Thyroid gland (tissue), 4 donors: ENCODE results near the gene C1orf115. TPM values are rescaled to one million over a fixed set of nuclear protein-coding genes. Genes with fewer than 3 reads are reported as not detected.

ENCODE experiments used
- DNase-seq, 2 donors: peaks; one replicate each; pipeline ENCODE4 v3.0.0-alpha.2; 2019
- H3K27ac ChIP-seq, 3 donors: fragments of 200-600 bp; sonication (generic); 1 replicate in 2 of 3; 2 replicates in 1 of 3; pipeline ENCODE4 v1.5.1; 2016 to 2019; ENCODE audit warnings: mild to moderate bottlenecking in 1 of 3, moderate library complexity in 1 of 3
- H3K27me3 ChIP-seq: fragments of 200-600 bp; sonication (generic); one replicate; pipeline ENCODE4 v1.5.1; 2019
- H3K36me3 ChIP-seq, 2 donors: fragments of 200-600 bp; sonication (generic); one replicate each; pipeline ENCODE4 v1.5.1; 2016 to 2019
- H3K4me1 ChIP-seq, 2 donors: fragments of 200-600 bp; sonication (generic); one replicate each; pipeline ENCODE4 v1.5.1; 2017 to 2019
- H3K4me3 ChIP-seq, 3 donors: fragments of 200-600 bp; sonication (generic); replicated peaks in 1 of 3; 1 replicate in 2 of 3; 2 replicates in 1 of 3; pipeline ENCODE4 v1.5.1; 2016; ENCODE audit warnings: mild to moderate bottlenecking in 1 of 3
- H3K9me3 ChIP-seq: fragments of 200-600 bp; sonication (generic); one replicate; pipeline ENCODE4 v1.5.1; 2017
- POLR2A ChIP-seq, 2 donors: fragments of 450-650 bp; IDR thresholded peaks; one replicate each; pipeline ENCODE4 v1.6.1; 2017; ENCODE audit warnings: antibody characterized with exemption in 2 of 2, mild to moderate bottlenecking in 2 of 2, moderate library complexity in 1 of 2
- WGBS, 2 donors: methylation state at CpG; one replicate each; pipeline ENCODE4 v1.1.5; 2017; 5-methylcytosine and 5-hydroxymethylcytosine counted together
- intact Hi-C: fragments of 100-400 bp; cut with DNase I; formaldehyde crosslinking; loops from one replicate; pipeline ENCODE4 v1.15.1; 2023
- total RNA-seq, 4 donors: library from RNA; depleted of rRNA; stranded (reverse); fragments of >200 nt; gene quantifications; one replicate each; pipeline ENCODE4 v1.2.3, GENCODE V29; 2016
- TF ChIP-seq, protein P1 (sequence below), 6 experiments: fragments of 200-600 bp in 3 of 6; fragments of 450-650 bp in 3 of 6; sonication (generic) in 3 of 6; IDR thresholded peaks; one replicate each; pipeline ENCODE4 v1.5.1; 2016 to 2019; ENCODE audit warnings: antibody characterized with exemption in 6 of 6, mild to moderate bottlenecking in 2 of 6, inconsistent platforms in 1 of 6, moderate library complexity in 1 of 6

C1orf115 gene
- total RNA-seq, 4 donors from 2014 or later: 24.3 to 41.4 (median 31.1) TPM

DNA sequence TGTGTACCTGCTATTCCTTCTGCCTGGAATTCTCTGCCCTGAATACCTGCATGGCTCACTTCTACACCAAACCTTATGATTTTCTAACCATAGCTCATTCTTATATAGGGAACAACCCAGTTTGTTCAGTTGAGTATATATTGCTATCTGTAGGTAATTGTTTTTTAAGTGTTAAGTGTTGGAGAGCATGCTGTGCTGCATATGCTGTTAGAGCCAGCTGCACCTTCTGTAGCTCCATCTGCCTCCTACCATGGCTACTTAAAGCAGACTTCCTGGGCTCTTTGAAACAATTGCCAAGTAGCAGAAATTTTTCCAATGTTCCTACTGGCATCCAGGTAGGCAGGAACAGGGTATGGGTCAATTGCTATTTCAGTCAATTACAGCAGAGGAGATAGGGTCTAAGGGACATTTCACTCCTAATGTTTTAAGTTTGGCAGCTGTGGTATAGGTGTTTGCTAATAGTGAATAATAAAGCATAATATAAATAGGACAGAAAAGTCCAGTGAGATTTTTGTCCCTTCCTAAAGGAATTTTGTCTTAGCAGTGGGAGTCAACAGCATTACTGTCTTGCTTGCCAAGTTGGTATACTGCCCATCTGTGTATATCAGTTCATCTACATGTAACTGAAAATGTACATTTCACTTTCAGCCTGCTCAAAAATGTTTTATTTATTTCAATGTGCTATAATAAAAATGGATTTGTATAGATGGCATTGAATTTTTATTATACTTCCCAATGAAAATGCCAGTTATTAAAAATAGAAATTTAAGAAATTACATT is 34.0 kb upstream of the C1orf115 start:
- no peak overlapping the region for H3K4me3 ChIP-seq
- DNase-seq: no peak
- H3K9me3 ChIP-seq: no peaks in the 10 kb centered on the region
- H3K4me1 ChIP-seq: no peaks in the 10 kb centered on the region
- peaks cover 0 to 10% of the 10 kb centered on the region in 2 donors for H3K36me3 ChIP-seq
- H3K27ac ChIP-seq: no peak overlapping the region
- TF ChIP-seq, protein P1, sequence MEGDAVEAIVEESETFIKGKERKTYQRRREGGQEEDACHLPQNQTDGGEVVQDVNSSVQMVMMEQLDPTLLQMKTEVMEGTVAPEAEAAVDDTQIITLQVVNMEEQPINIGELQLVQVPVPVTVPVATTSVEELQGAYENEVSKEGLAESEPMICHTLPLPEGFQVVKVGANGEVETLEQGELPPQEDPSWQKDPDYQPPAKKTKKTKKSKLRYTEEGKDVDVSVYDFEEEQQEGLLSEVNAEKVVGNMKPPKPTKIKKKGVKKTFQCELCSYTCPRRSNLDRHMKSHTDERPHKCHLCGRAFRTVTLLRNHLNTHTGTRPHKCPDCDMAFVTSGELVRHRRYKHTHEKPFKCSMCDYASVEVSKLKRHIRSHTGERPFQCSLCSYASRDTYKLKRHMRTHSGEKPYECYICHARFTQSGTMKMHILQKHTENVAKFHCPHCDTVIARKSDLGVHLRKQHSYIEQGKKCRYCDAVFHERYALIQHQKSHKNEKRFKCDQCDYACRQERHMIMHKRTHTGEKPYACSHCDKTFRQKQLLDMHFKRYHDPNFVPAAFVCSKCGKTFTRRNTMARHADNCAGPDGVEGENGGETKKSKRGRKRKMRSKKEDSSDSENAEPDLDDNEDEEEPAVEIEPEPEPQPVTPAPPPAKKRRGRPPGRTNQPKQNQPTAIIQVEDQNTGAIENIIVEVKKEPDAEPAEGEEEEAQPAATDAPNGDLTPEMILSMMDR (IDR thresholded peaks at IDR 0.05): no peak
- TF ChIP-seq POLR2A (IDR thresholded peaks at IDR 0.05): no peak
- no peaks in the 10 kb centered on the region for H3K27me3 ChIP-seq
- intact Hi-C loops: no loop called here

- intact Hi-C loops: no loop called here
- Histone ChIP-seq H3K4me1 (no peaks in the 10 kb centered on the region), H3K27ac (no peak overlapping the region), H3K9me3 (no peaks in the 10 kb centered on the region), H3K36me3 (no peaks in the 10 kb centered on the region), H3K27me3 (no peaks in the 10 kb centered on the region), H3K4me3 (no peak overlapping the region)
- TF ChIP-seq, protein P1 (IDR thresholded peaks at IDR 0.05): no peak
- TF ChIP-seq POLR2A (IDR thresholded peaks at IDR 0.05): no peak
- WGBS, 2 donors: 83 to 87% methylated on average over 3 of the region's 3 CpGs
- no peak for DNase-seq
These were observed 23.8 kb upstream of the C1orf115 start for GRCh38 chr1:220666349-220666748.

DNA sequence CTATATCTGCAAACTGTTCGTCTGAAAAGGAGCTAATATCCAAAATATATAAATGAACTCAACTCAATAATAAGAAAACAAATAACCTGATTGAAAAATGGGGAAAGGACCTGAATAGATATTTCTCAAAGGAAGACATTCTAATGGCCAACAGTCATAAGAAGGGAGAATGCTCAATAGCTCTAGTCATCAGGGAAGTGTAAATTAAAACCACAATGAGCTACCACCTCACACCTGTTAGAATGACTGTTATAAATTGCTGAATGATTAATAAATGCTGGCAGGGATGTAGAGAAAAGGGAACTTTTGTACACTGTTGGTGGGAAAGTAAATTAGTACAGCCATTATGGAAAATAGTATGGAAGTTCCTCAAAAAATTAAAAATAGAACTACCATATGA is 21.2 kb upstream of the C1orf115 start:
- no peak for DNase-seq
- Histone ChIP-seq H3K27me3 (no peaks in the 10 kb centered on the region), H3K4me3 (no peak overlapping the region), H3K9me3 (no peaks in the 10 kb centered on the region), H3K36me3 (no peaks in the 10 kb centered on the region), H3K27ac (no peak overlapping the region), H3K4me1 (no peaks in the 10 kb centered on the region)
- WGBS, 2 donors: 81 to 90% methylated on average over 1 of the region's 1 CpG
- TF ChIP-seq POLR2A (IDR thresholded peaks at IDR 0.05): no peak
- TF ChIP-seq, protein P1 (IDR thresholded peaks at IDR 0.05): no peak
- intact Hi-C loops: no loop called here

- Histone ChIP-seq H3K9me3 (no peaks in the 10 kb centered on the region), H3K4me1 (no peaks in the 10 kb centered on the region), H3K4me3 (no peak overlapping the region), H3K27ac (no peak overlapping the region), H3K27me3 (no peaks in the 10 kb centered on the region), H3K36me3 (no peaks in the 10 kb centered on the region)
- DNase-seq: no peak
- intact Hi-C loops: no loop called here
- TF ChIP-seq POLR2A (IDR thresholded peaks at IDR 0.05): no peak
- TF ChIP-seq, protein P1 (IDR thresholded peaks at IDR 0.05): no peak
These were observed 19.8 kb upstream of the C1orf115 start for GRCh38 chr1:220670365-220670764.

DNA sequence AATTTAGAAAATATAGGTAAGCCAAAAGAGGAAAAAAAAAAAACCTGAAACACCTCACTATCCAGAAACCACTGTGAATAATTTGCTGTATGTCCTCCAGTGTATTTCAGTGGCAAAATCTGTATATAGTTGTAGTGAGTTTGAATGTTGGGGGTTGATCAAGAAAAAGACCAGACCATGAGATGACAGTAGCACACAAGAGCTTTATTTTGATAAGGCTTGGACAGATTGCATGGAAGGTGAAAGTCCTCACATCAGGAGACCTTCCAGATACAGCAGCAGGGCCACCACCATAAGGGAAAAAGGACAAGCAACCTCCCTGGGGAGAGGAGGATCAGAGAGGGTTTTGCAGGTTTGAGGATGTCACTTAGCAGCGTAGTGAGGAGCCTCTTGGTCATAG is 16.2 kb upstream of the C1orf115 start:
- intact Hi-C loops: no loop called here

More for the DNA sequence above, 16.2 kb upstream of the C1orf115 start:
- Histone ChIP-seq H3K36me3 (no peaks in the 10 kb centered on the region), H3K4me3 (no peak overlapping the region), H3K4me1 (no peaks in the 10 kb centered on the region), H3K9me3 (no peaks in the 10 kb centered on the region), H3K27ac (no peak overlapping the region), H3K27me3 (no peaks in the 10 kb centered on the region)
- 95% methylated on average over 1 of the region's 1 CpG for WGBS, 2 donors
- TF ChIP-seq, protein P1 (IDR thresholded peaks at IDR 0.05): no peak
- TF ChIP-seq POLR2A (IDR thresholded peaks at IDR 0.05): no peak
- no peak for DNase-seq
